ENCODE measurements around the gene CHTF8. TPM values are rescaled to one million over a fixed set of nuclear protein-coding genes. Genes with fewer than 3 reads are reported as not detected.

Gene CHTF8
- total and polyA plus RNA-seq, 10 of the 15 experiments (the other 5 are each of a cell fraction or from before 2014, with no cell fraction given): 18.5 to 159 (median 102) TPM

- H3K4me2 ChIP-seq (ENCODE audit: control insufficient read depth, insufficient read depth): no peak overlapping the region
- no peak overlapping the region for H3K9ac ChIP-seq (ENCODE audit: control insufficient read depth, insufficient read depth, low read length)
- no peaks in the 10 kb centered on the region for H4K20me1 ChIP-seq (ENCODE audit: control insufficient read depth, insufficient read depth)
- no peaks in the 10 kb centered on the region for H3K27me3 ChIP-seq (replicated peaks in 1 of 2; ENCODE audit: control insufficient read depth in 2 of 2, insufficient read depth in 2 of 2, low read length in 1 of 2)
- in situ Hi-C loops (cut with MboI): no loop called here
- no peaks in the 10 kb centered on the region for H3K9me3 ChIP-seq (replicated peaks; ENCODE audit: control insufficient read depth, insufficient read depth, low read length)
- 98% methylated on average over 16 of the region's 16 CpGs for whole genome bisulfite sequencing (ENCODE audit: insufficient coverage, insufficient replicate concordance, low lambda C conversion rate, missing lambda C conversion rate)
- no peaks in the 10 kb centered on the region; a peak in 1 of 4 replicates for H3K36me3 ChIP-seq (ENCODE audit: control insufficient read depth in 2 of 2, insufficient read depth in 2 of 2, low read length in 1 of 2)
- TF ChIP-seq RBBP5 (conservative IDR thresholded peaks at IDR 0.05): no peak
- peak; percentile 8 to 34 (median 9); a peak in 2 of 6 replicates for TF ChIP-seq CTCF (IDR thresholded peaks at IDR 0.05 in 2 of 3, conservative IDR thresholded peaks at IDR 0.05 in 1 of 3; ENCODE audit: control insufficient read depth in 2 of 3, extremely low read depth in 1 of 3, insufficient read depth in 1 of 3, low read depth in 3 of 3, low read length in 3 of 3)
- TF ChIP-seq RAD21 (IDR thresholded peaks at IDR 0.05; ENCODE audit: insufficient read depth, low read depth, low read length): 0 out of 2 replicates have a peak, but pooled peaks have one; percentile 4
- no peak overlapping the region for H3K4me3 ChIP-seq
- DNase-seq (ENCODE audit: low read depth, low spot score) (no peak), ATAC-seq (0 out of 3 replicates have a peak, but pooled peaks have one; percentile 37), FAIRE-seq (no peak)
- ChIA-PET POLR2A (no interaction called here), SMC1A (ENCODE audit: uncharacterized antibody, unreplicated experiment) (interaction anchor here (1.3 kb wide), 1 partner anchor 202 kb away, joined by 3 read pairs; no protein-coding TSS in a partner anchor), RAD21 (ENCODE audit: unreplicated experiment) (no interaction called here), CTCF (no interaction called here)
- no peak overlapping the region for H2AFZ ChIP-seq (ENCODE audit: control insufficient read depth, low read depth, low read length)
- no peak overlapping the region for H3K27ac ChIP-seq (ENCODE audit: control insufficient read depth, insufficient read depth)
- intact Hi-C loops (cut with micrococcal nuclease; ENCODE audit: unreplicated experiment): no loop called here
- no peaks in the 10 kb centered on the region for H3K4me1 ChIP-seq (ENCODE audit: control insufficient read depth, insufficient read depth, low read length)
- BruUV-seq (replicated peaks): no TSS peak
- no peaks in the 10 kb centered on the region for H3K79me2 ChIP-seq (ENCODE audit: control insufficient read depth, insufficient read depth, low read length)
Measured at GRCh38 chr16:69083306-69083941, 49.0 kb downstream of the CHTF8 start.

GRCh38 chr16:69079697-69080096 is 52.7 kb downstream of the CHTF8 start:
- ChIA-PET POLR2A (no interaction called here), SMC1A (ENCODE audit: uncharacterized antibody, unreplicated experiment) (no interaction called here), CTCF (interaction anchor here (0.6 to 0.7 kb wide), 2 partner anchors 15 to 45 kb away, joined by 3 to 4 read pairs; no protein-coding TSS in a partner anchor), RAD21 (ENCODE audit: unreplicated experiment) (no interaction called here)
- Histone ChIP-seq H3K79me2 (ENCODE audit: control insufficient read depth, insufficient read depth, low read length) (no peaks in the 10 kb centered on the region), H3K4me2 (ENCODE audit: control insufficient read depth, insufficient read depth) (no peak overlapping the region), H4K20me1 (ENCODE audit: control insufficient read depth, insufficient read depth) (no peaks in the 10 kb centered on the region), H3K27me3 (replicated peaks in 1 of 2; ENCODE audit: control insufficient read depth in 2 of 2, insufficient read depth in 2 of 2, low read length in 1 of 2) (no peaks in the 10 kb centered on the region), H3K36me3 (ENCODE audit: control insufficient read depth in 2 of 2, insufficient read depth in 2 of 2, low read length in 1 of 2) (no peaks in the 10 kb centered on the region; a peak in 1 of 4 replicates), H3K27ac (ENCODE audit: control insufficient read depth, insufficient read depth) (no peak overlapping the region), H2AFZ (ENCODE audit: control insufficient read depth, low read depth, low read length) (no peak overlapping the region), H3K9ac (ENCODE audit: control insufficient read depth, insufficient read depth, low read length) (no peak overlapping the region), H3K4me3 (no peak overlapping the region), H3K9me3 (replicated peaks; ENCODE audit: control insufficient read depth, insufficient read depth, low read length) (no peaks in the 10 kb centered on the region), H3K4me1 (ENCODE audit: control insufficient read depth, insufficient read depth, low read length) (no peaks in the 10 kb centered on the region)
- in situ Hi-C loops (cut with MboI) (no loop called here), intact Hi-C loops (cut with micrococcal nuclease; ENCODE audit: unreplicated experiment) (no loop called here)
- BruUV-seq (replicated peaks): no TSS peak
- WGBS (ENCODE audit: insufficient coverage, insufficient replicate concordance, low lambda C conversion rate, missing lambda C conversion rate): 100% methylated on average over 2 of the region's 2 CpGs
- no peak for FAIRE-seq
- ATAC-seq: no peak
- DNase-seq (ENCODE audit: low read depth, low spot score): no peak
- TF ChIP-seq PRDM15 (CRISPR knock-in tag; IDR thresholded peaks at IDR 0.05) (no peak), ZBED1 (IDR thresholded peaks at IDR 0.05; ENCODE audit: borderline replicate concordance) (no peak), IRF4 (IDR thresholded peaks at IDR 0.05; ENCODE audit: low read depth, low read length) (no peak), E2F8 (IDR thresholded peaks at IDR 0.05; ENCODE audit: low read depth, partially characterized antibody) (no peak), HDAC6 (IDR thresholded peaks at IDR 0.05; ENCODE audit: unreplicated experiment) (no peak)

Data from GM12878 (cell line).